ENCODE results near the gene OR10V1.

OR10V1 gene

GRCh38 chr11:59669611-59670009, 44.0 kb downstream of the OR10V1 start:
- Histone ChIP-seq H3K4me2 (ENCODE audit: low read depth, low read length) (peak overlapping the region; percentile 74), H3K36me3 (replicated peaks; ENCODE audit: insufficient read depth, low read length) (peaks cover 4% of the 10 kb centered on the region; the same call in 1 of the 2 replicates), H3K79me2 (ENCODE audit: low read length) (peaks cover 36% of the 10 kb centered on the region), H3F3A (ENCODE audit: insufficient read depth, low read length) (no peaks in the 10 kb centered on the region), H3K4me1 (ENCODE audit: low read length) (peaks cover 20% of the 10 kb centered on the region), H3K9ac (ENCODE audit: low read length) (peak overlapping the region; percentile 80; the same call in 1 of the 2 replicates), H3K9me3 (replicated peaks; ENCODE audit: insufficient read depth, low read length) (no peaks in the 10 kb centered on the region), H3K27me3 (replicated peaks; ENCODE audit: insufficient read depth, low read length) (no peaks in the 10 kb centered on the region), H3K27ac (ENCODE audit: low read length) (peak overlapping the region; percentile 76; the same call in 1 of the 2 replicates), H2AFZ (ENCODE audit: low read length) (peak overlapping the region; percentile 78), H3K4me3 (ENCODE audit: low read length) (peak overlapping the region; percentile 77), H3K9me2 (replicated peaks; ENCODE audit: insufficient read depth, low read length) (no peaks in the 10 kb centered on the region), H4K20me1 (ENCODE audit: insufficient read depth, low read length) (no peaks in the 10 kb centered on the region)
- TF ChIP-seq EZH2 (optimal IDR thresholded peaks at IDR 0.05; ENCODE audit: low read depth, low read length) (no peak), CTCF (IDR thresholded peaks at IDR 0.05; ENCODE audit: low read length) (no peak), EZH2phosphoT487 (IDR thresholded peaks at IDR 0.05; ENCODE audit: low read length) (no peak)
- DNase-seq, result no peak

DNA sequence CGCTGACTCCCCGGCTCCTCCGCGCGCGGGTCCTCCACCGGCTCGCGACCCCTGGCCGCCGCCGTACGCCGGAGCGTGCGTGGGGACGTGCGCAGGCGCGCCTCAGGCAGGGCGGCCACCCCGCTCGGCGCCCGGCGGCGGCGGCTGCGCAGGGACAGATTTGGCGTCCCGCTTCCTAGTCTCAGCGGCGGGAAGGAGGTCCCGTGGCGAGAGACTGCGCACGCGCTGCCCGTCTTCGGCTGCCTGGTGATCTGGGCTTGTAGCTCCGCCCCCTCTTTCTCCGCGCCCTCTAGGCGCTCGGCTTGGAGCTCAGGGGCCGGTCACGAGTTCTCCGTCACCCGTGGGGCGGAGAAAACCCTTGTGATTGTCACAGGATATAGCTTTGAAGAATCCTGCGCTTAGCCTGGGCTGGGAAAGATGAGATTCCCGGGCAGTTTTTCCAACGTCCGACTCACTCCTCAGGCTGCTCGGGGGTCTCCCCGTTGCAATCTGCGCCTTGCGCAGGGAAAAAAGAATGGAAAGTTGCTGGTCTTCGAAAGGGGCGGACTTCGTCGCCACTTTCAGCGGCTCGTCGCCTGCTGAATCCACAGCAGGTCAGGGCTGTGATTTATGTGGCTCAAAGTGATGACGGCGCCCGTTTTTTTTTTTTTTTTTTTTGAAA, 44.6 kb downstream of the OR10V1 start, which contains the start of gene PATL1:
Gene PATL1 (minus strand): TSS at position 88 of the 661 bp plus-strand sequence. CDS start 142 bp downstream, outside the sequence.
- peak within 1 kb of the TSS; percentile 85 for H2AFZ ChIP-seq (ENCODE audit: low read length)
- peaks cover 4% of the 10 kb centered on the region; the same call in 1 of the 2 replicates for H3K36me3 ChIP-seq (replicated peaks; ENCODE audit: insufficient read depth, low read length)
- peak within 1 kb of the TSS; percentile 81 for H3K9ac ChIP-seq (ENCODE audit: low read length)
- H3K4me3 ChIP-seq (ENCODE audit: low read length), result peak within 1 kb of the TSS; percentile 77
- H3K27ac ChIP-seq (ENCODE audit: low read length), result peak within 1 kb of the TSS; percentile 76; the same call in 1 of the 2 replicates
- DNase-seq, result peak; percentile 98
- no peak for TF ChIP-seq CTCF (IDR thresholded peaks at IDR 0.05; ENCODE audit: low read length)
- no peak for TF ChIP-seq EZH2 (optimal IDR thresholded peaks at IDR 0.05; ENCODE audit: low read depth, low read length)
- no peak for TF ChIP-seq EZH2phosphoT487 (IDR thresholded peaks at IDR 0.05; ENCODE audit: low read length)
- peaks cover 20% of the 10 kb centered on the region for H3K4me1 ChIP-seq (ENCODE audit: low read length)
- H3K27me3 ChIP-seq (replicated peaks; ENCODE audit: insufficient read depth, low read length), result no peaks in the 10 kb centered on the region
- H3K9me2 ChIP-seq (replicated peaks; ENCODE audit: insufficient read depth, low read length), result no peaks in the 10 kb centered on the region
- H3K79me2 ChIP-seq (ENCODE audit: low read length), result peaks cover 41% of the 10 kb centered on the region
- no peaks in the 10 kb centered on the region for H3K9me3 ChIP-seq (replicated peaks; ENCODE audit: insufficient read depth, low read length)
- no peaks in the 10 kb centered on the region for H4K20me1 ChIP-seq (ENCODE audit: insufficient read depth, low read length)
- peak within 1 kb of the TSS; percentile 89 for H3K4me2 ChIP-seq (ENCODE audit: low read depth, low read length)
- no peaks in the 10 kb centered on the region for H3F3A ChIP-seq (ENCODE audit: insufficient read depth, low read length)

DNA sequence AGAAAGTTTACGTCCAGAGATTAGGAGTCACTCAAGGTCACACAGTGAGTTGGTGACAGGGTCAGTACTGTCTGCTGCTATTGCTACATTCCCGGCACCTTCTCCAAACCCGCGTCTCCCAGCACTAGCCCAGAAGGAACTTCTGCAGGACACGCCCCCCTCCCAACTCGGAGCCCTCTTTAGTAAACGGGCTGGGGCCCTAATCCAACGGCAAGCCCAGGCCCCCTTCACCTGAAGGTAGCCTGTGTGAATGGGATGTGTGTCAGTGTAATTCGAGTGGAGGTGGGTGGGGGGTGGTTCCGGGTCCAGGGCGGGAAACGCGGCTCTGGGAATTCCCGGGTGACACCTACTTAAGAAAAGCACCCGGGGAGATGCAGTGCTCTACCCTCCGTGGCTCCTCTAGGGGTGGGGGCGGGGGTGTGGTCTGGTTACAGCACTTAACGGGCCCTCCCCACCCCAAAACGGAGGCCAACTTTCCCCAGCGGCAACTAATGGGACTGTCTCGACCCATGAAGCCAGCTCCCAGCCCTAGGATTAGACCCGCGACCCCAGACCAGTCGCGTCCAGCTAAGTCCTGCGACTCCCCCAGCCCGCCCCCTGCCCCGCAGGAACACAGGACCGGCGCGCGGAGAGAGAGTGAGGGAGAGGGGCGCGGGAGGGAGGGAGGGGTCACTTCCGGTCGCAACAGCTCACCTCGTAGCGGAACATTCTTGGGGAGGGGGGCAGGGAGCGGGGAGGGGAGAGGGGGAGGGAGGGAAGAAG, 45.3 kb downstream of the OR10V1 start:
- Histone ChIP-seq H3K9me3 (replicated peaks; ENCODE audit: insufficient read depth, low read length) (no peaks in the 10 kb centered on the region), H3K79me2 (ENCODE audit: low read length) (peaks cover 48% of the 10 kb centered on the region), H3K4me2 (ENCODE audit: low read depth, low read length) (peak overlapping the region; percentile 89), H3K4me1 (ENCODE audit: low read length) (peaks cover 20% of the 10 kb centered on the region), H3F3A (ENCODE audit: insufficient read depth, low read length) (no peaks in the 10 kb centered on the region), H3K27ac (ENCODE audit: low read length) (peak overlapping the region; percentile 25; the same call in 1 of the 2 replicates), H4K20me1 (ENCODE audit: insufficient read depth, low read length) (no peaks in the 10 kb centered on the region), H3K4me3 (ENCODE audit: low read length) (peak overlapping the region; percentile 76), H3K9me2 (replicated peaks; ENCODE audit: insufficient read depth, low read length) (no peaks in the 10 kb centered on the region), H3K9ac (ENCODE audit: low read length) (peak overlapping the region; percentile 81), H2AFZ (ENCODE audit: low read length) (peak overlapping the region; percentile 85), H3K36me3 (replicated peaks; ENCODE audit: insufficient read depth, low read length) (peaks cover 7% of the 10 kb centered on the region; the same call in 1 of the 2 replicates), H3K27me3 (replicated peaks; ENCODE audit: insufficient read depth, low read length) (no peaks in the 10 kb centered on the region)
- peak; percentile 20 for TF ChIP-seq CTCF (IDR thresholded peaks at IDR 0.05; ENCODE audit: low read length)
- no peak for TF ChIP-seq EZH2phosphoT487 (IDR thresholded peaks at IDR 0.05; ENCODE audit: low read length)
- no peak for TF ChIP-seq EZH2 (optimal IDR thresholded peaks at IDR 0.05; ENCODE audit: low read depth, low read length)
- peak; percentile 40 for DNase-seq
